Omental fat pad (tissue), 4 donors: ENCODE data around the gene ATP2A3. TPM values are rescaled to one million over a fixed set of nuclear protein-coding genes. Genes with fewer than 3 reads are reported as not detected.

Experiments
- ATAC-seq: fragments of 150-250 bp; one replicate; pipeline ENCODE4 v1.9.1; 2016; ENCODE audit warnings: mild to moderate bottlenecking, moderate library complexity; ENCODE audit not compliant: low FRiP score
- DNase-seq: peaks from one replicate; pipeline ENCODE4 v3.0.0-alpha.2; 2019; ENCODE audit warnings: low spot score
- total RNA-seq, 4 donors: library from RNA; depleted of rRNA; stranded (reverse); fragments of >200 nt; gene quantifications; one replicate each; pipeline ENCODE4 v1.1.0, GENCODE V29; 2016
- TF ChIP-seq, protein P1 (sequence below), 3 donors: fragments of 450-650 bp; IDR thresholded peaks; one replicate each; pipeline ENCODE4 v1.5.1; 2016 to 2017; ENCODE audit warnings: antibody characterized with exemption in 3 of 3, mild to moderate bottlenecking in 3 of 3, moderate library complexity in 2 of 3

ATP2A3 gene
- 10 to 100 TPM in 1 of 4 donors, 1 to 10 TPM in 3; 2.9 to 12.3 (median 5.5) TPM for total RNA-seq

DNA sequence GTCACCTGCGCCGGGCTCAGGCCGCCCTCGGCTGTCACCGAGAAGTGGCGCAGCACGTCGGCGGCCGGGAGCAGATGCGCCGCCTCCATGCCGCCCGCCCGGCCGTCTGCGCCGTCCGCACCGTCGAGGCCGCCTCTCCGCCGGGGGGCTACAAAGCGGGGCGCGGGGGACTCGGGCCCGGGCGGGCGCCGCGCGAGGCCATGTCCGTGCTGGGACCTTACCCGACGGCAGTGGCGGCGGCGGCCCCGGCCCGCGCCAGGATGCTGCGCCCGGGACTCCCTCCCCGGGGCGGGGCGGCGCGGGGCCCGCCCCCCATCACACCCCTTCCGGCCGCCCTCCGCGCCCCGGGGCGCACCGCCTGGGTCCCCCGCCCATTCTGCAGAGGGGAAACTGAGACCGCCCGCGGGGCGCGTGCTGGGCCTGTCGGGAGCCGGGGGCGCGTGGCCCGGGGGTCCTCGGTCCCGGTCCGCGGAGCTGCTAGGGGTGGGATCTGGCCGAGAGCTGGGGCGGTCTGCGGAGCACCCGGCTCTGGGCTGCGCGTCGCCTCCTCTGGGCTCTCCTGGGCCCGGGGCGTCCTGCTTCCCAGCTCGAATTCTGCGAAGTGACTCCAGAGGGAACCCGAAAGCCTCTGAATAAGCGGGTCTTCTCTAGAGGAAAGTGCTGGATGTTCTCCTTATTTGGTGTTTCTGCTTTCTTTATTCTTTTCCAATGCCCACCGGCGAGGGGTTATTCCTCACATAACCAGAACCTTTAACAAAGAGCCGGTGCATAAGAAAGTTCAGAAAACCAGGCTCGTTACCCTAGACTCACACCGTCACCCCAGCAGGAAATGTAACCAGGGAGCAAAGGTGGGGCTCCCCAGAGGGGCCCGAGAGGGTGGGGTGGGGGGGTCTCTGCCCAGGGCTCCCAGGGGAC lies at the start of gene ATP2A3:
Gene ATP2A3, minus strand, starts transcription at position 235 of the 915 bp plus-strand sequence. Its CDS starts 146 bp downstream, at position 89.
- TF ChIP-seq, protein P1, sequence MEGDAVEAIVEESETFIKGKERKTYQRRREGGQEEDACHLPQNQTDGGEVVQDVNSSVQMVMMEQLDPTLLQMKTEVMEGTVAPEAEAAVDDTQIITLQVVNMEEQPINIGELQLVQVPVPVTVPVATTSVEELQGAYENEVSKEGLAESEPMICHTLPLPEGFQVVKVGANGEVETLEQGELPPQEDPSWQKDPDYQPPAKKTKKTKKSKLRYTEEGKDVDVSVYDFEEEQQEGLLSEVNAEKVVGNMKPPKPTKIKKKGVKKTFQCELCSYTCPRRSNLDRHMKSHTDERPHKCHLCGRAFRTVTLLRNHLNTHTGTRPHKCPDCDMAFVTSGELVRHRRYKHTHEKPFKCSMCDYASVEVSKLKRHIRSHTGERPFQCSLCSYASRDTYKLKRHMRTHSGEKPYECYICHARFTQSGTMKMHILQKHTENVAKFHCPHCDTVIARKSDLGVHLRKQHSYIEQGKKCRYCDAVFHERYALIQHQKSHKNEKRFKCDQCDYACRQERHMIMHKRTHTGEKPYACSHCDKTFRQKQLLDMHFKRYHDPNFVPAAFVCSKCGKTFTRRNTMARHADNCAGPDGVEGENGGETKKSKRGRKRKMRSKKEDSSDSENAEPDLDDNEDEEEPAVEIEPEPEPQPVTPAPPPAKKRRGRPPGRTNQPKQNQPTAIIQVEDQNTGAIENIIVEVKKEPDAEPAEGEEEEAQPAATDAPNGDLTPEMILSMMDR (IDR thresholded peaks at IDR 0.05) = no peak
- no peak for DNase-seq
- peak; percentile 24 for ATAC-seq

DNA sequence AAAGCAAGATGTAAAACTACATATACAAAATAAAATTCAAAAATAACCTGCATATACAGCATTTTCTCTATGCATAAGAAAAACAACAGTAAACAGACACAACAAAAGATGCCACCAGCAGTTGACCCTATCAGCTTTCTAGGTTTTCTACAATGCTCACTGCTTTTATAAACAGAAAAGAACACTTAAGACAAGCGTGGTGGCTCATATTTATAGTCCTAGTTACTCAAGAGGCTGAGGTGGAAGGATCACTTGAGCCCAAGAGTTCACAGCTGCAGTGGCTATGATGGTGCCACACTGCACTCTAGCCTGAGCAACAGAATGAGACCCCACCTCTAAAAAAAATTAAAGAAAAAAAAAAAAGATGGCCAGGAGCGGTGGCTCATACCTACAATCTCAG lies 46.5 kb upstream of the ATP2A3 start:
- no peak for DNase-seq
- TF ChIP-seq, protein P1 (IDR thresholded peaks at IDR 0.05) = no peak
- no peak for ATAC-seq

DNA sequence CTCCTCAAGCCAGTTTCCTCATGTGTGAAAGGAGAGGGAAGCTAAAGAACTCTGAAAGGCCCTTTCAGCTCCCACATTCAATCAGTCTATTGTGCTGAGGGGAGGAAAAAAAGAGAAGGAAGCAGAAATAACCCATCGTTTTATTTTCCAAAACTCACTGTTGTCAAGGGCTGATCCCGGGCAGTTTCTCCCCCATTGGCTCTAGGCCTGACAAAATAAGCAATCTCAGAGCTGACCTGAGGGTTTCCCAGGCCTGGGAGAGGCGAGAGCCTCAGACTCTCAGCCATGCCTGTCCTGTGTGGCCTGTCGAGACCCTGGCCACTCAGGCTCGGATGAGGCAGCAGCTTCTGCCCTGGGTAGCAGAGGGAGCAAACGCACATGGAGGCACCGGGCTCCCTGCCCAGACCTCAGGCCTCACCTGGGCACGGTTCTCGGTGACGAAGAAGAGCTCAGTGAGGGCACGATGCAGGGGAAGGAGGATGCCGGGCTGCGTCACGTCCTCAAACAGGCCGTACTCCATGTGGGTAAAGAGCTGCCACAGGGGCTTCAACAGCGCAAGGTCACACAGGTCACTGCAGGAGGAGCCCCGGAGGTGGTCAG lies 45.0 kb upstream of the ATP2A3 start:
- no peak for ATAC-seq
- TF ChIP-seq, protein P1 (IDR thresholded peaks at IDR 0.05) = no peak
- no peak for DNase-seq

DNA sequence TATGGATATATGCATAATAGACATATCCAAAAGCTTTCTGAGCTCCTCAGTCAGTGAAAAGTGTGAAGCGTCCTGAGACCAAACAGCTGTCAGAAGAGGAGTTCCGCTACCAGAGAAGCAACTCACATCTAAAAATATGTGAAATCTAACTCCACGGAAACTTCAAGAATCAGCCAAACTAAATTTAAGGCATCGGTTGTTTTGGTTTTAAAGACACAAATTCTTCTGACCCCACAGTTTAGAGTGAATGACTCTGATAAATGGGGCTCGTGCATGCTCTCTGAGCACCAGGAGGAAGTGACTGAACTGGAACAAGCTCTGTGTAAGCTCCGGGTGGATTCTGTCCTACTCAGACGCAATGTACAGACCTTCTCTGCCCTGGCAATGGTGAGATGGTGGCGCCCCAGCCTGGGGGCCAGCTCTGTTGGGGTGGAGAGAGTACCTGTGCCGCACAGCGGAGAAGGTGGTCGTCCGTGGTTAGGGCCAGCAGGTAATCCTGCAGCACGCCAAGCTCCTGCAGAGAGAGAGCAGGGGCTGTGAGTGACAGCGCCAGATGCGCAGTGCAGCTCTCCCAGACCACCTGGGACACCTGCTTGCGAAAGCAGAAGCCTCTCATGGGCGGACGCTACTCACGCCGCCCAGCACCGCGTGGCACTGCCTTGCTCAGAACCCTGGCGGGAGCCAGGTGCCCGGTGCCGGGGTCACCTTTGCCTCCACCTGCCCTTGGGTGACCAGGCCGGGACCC lies 44.4 kb upstream of the ATP2A3 start:
- DNase-seq (no peak), ATAC-seq (no peak)
- TF ChIP-seq, protein P1 (IDR thresholded peaks at IDR 0.05) = no peak

DNA sequence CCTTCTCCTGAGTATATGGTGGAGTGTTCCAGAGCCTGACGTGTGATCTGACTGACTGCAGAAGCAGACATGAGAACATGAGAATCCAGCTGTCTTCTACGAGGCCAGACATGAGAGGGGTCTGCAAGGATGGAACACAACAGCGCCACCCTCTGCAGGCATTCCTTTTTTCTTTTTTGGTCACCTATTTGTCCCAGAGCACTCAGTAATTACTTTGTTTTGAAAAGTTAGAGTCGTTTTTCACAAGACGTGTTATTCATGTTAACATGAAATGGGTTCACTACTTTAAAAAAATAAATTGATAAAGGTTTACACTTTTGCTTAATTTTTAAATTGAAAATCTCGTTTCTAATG lies 43.8 kb upstream of the ATP2A3 start:
- ATAC-seq = no peak
- TF ChIP-seq, protein P1 (IDR thresholded peaks at IDR 0.05) = no peak
- DNase-seq = no peak

DNA sequence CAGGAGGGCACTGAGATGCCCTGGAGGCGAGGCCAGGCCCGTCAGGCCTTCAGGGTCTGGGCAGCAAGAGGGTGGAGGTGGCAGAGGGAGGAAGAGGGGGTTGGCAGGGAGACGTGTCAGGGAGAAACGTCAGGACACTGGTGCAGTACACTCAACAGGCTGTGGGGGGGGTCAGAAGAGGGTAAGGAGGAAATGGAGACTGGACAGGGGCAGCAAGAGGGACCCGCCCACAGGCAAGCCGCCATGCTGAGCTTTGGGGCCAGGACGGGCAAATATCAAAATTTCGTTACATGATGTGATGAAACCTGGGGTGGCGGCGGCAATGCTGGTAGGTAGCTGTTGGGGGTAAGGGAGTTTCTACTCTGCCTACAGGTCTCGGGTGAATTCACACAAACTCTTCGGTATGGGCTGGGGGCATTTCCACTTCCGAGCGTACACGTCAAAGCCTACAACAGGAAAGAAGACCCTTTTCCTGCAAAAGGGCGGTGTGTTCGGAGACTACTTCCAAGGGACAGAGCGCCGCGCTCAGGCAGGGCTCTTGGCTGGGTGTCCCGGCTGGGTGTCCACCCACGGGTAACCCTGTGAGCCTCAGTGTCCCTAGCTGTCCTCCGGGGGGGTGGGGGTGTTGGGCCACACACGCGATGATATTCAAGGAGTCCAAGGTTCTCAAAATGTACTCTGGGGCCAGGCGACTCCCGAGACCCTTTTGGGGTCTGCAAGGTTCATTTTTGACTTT lies 43.3 kb upstream of the ATP2A3 start:
- DNase-seq (no peak), ATAC-seq (no peak)
- TF ChIP-seq, protein P1 (IDR thresholded peaks at IDR 0.05) = no peak
